Activated B cell treated with CpG ODN at 0.5 μM for 24 hours (primary cell): ENCODE results near the gene ALX1. TPM values are rescaled to one million over a fixed set of nuclear protein-coding genes. Genes with fewer than 3 reads are reported as not detected.

ENCODE experiments used
- ATAC-seq: fragments of 200-7000 bp; cut with Tn5 transposase; one replicate; pipeline ENCODE4 v1.10.0; 2021; ENCODE audit warnings: low read depth, mild to moderate bottlenecking, moderate library complexity
- CTCF ChIA-PET: fragments of 350-600 bp; sonication (Branson Sonifier 250); formaldehyde crosslinking; loops from one replicate; lab custom pipeline; 2021; ENCODE audit warnings: antibody characterized with exemption; lab: Charles Lee
- POLR2A ChIA-PET: fragments of 350-600 bp; sonication (Branson Sonifier 250); formaldehyde crosslinking; loops from one replicate; lab custom pipeline; 2021; ENCODE audit warnings: antibody characterized with exemption; lab: Charles Lee
- DNase-seq: peaks from one replicate; pipeline ENCODE4 v3.0.0; 2022
- H3K27ac Mint-ChIP-seq: one replicate; pipeline ENCODE4 v1.8.0; 2020; ENCODE audit warnings: mixed read lengths
- H3K27me3 Mint-ChIP-seq: one replicate; pipeline ENCODE4 v1.8.0; 2021; ENCODE audit warnings: mixed read lengths
- H3K36me3 Mint-ChIP-seq: one replicate; pipeline ENCODE4 v1.8.0; 2021; ENCODE audit warnings: low read depth, mixed read lengths
- H3K4me1 Mint-ChIP-seq: one replicate; pipeline ENCODE4 v1.8.0; 2021; ENCODE audit warnings: mixed read lengths
- H3K4me3 Mint-ChIP-seq: one replicate; pipeline ENCODE4 v1.8.0; 2020; ENCODE audit warnings: mild to moderate bottlenecking, mixed read lengths
- H3K9me3 Mint-ChIP-seq: one replicate; pipeline ENCODE4 v1.8.0; 2020; ENCODE audit warnings: mixed read lengths
- CTCF ChIP-seq: fragments of 200-600 bp; IDR thresholded peaks from one replicate; pipeline ENCODE4 v1.8.0; 2022; ENCODE audit warnings: antibody characterized with exemption, mild to moderate bottlenecking
- intact Hi-C: fragments of 100-400 bp; cut with micrococcal nuclease; formaldehyde crosslinking; loops from one replicate; pipeline ENCODE4 v1.15.1; 2024
- total RNA-seq: library from RNA; stranded (reverse); gene quantifications from 2 replicates; pipeline ENCODE4 v1.2.3, GENCODE V29; 2022

The ALX1 gene
- not detected in 2 replicates for total RNA-seq

GRCh38 chr12:85280165-85280983, at the start of gene ALX1:
Gene ALX1 (plus strand): TSS chr12:85280220. CDS start chr12:85280262, 42 bp downstream.
- H3K27ac Mint-ChIP-seq: no peak within 1 kb of the TSS
- H3K9me3 Mint-ChIP-seq: no peaks in the 10 kb centered on the region
- peak within 1 kb of the TSS; percentile 78 for H3K4me3 Mint-ChIP-seq
- H3K4me1 Mint-ChIP-seq: peaks cover 7% of the 10 kb centered on the region
- intact Hi-C loops: no loop called here
- H3K27me3 Mint-ChIP-seq: peaks cover 46% of the 10 kb centered on the region
- ChIA-PET POLR2A (no interaction called here), CTCF (no interaction called here)
- TF ChIP-seq CTCF: no peak
- no peaks in the 10 kb centered on the region for H3K36me3 Mint-ChIP-seq
- DNase-seq (no peak), ATAC-seq (no peak)

- H3K4me1 Mint-ChIP-seq: no peaks in the 10 kb centered on the region
- ATAC-seq: no peak
- ChIA-PET CTCF (no interaction called here), POLR2A (no interaction called here)
- no peak overlapping the region for H3K4me3 Mint-ChIP-seq
- no peaks in the 10 kb centered on the region for H3K36me3 Mint-ChIP-seq
- DNase-seq: no peak
- no peak overlapping the region for H3K27ac Mint-ChIP-seq
- no peaks in the 10 kb centered on the region for H3K9me3 Mint-ChIP-seq
- H3K27me3 Mint-ChIP-seq: no peaks in the 10 kb centered on the region
- intact Hi-C loops: no loop called here
- TF ChIP-seq CTCF: no peak
These were observed 42.7 kb upstream of the ALX1 start for GRCh38 chr12:85237327-85237726.

GRCh38 chr12:85244561-85244960, 35.5 kb upstream of the ALX1 start:
- Mint-ChIP-seq H3K4me3 (no peak overlapping the region), H3K36me3 (no peaks in the 10 kb centered on the region), H3K27ac (no peak overlapping the region), H3K9me3 (no peaks in the 10 kb centered on the region), H3K27me3 (no peaks in the 10 kb centered on the region), H3K4me1 (no peaks in the 10 kb centered on the region)
- ATAC-seq (no peak), DNase-seq (no peak)
- intact Hi-C loops: no loop called here
- ChIA-PET POLR2A (no interaction called here), CTCF (no interaction called here)
- TF ChIP-seq CTCF: no peak

- ATAC-seq (no peak), DNase-seq (no peak)
- CTCF ChIA-PET: no interaction called here
- Mint-ChIP-seq H3K27me3 (no peaks in the 10 kb centered on the region), H3K27ac (no peak overlapping the region), H3K4me1 (no peaks in the 10 kb centered on the region), H3K4me3 (no peak overlapping the region), H3K36me3 (no peaks in the 10 kb centered on the region), H3K9me3 (no peaks in the 10 kb centered on the region)
- POLR2A ChIA-PET: no interaction called here
- TF ChIP-seq CTCF: no peak
- intact Hi-C loops: no loop called here
These were observed 26.2 kb upstream of the ALX1 start for GRCh38 chr12:85253853-85254252.

DNA sequence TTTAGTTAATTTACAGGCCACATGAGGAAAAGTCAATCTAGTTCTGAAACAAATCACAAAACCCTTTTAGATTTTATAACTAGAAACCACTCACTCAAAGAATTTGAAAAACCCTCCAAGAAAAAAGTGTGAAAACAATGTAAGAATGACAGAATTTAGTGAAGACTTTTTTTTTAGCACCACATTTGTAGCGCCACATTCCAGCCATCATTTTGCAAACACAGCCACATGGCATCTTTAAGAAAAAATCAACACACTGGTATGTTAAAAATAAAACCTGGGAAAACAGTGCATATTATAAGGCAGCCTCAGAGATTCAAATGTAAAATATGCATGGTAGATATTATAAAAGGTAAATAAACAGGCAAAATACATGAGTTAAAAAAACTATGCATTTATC, 22.3 kb upstream of the ALX1 start:
- Mint-ChIP-seq H3K27ac (no peak overlapping the region), H3K4me3 (no peak overlapping the region), H3K27me3 (no peaks in the 10 kb centered on the region), H3K36me3 (no peaks in the 10 kb centered on the region), H3K4me1 (no peaks in the 10 kb centered on the region), H3K9me3 (no peaks in the 10 kb centered on the region)
- no peak for TF ChIP-seq CTCF
- ATAC-seq: no peak
- ChIA-PET POLR2A (no interaction called here), CTCF (no interaction called here)
- intact Hi-C loops: no loop called here
- DNase-seq: no peak
